Prostate gland (tissue), 2 donors: ENCODE measurements around the gene UBTD2. TPM values are rescaled to one million over a fixed set of nuclear protein-coding genes. Genes with fewer than 3 reads are reported as not detected.

Source experiments
- DNase-seq: peaks from one replicate; pipeline ENCODE4 v3.0.0-alpha.2; 2019; ENCODE audit warnings: low spot score
- H3K27ac ChIP-seq, 2 donors: fragments of 200-600 bp; sonication (generic); 2 replicates each; pipeline ENCODE4 v1.5.1; 2017 to 2019
- H3K27me3 ChIP-seq: fragments of 200-600 bp; sonication (generic); replicated peaks from 2 replicates; pipeline ENCODE4 v1.5.1; 2019; ENCODE audit not compliant: insufficient read depth
- H3K36me3 ChIP-seq, 2 donors: fragments of 200-600 bp; sonication (generic); 1 replicate in 1 of 2; 2 replicates in 1 of 2; pipeline versions ENCODE4 v1.5.1 to v1.8.1; 2017 to 2019
- H3K4me1 ChIP-seq: fragments of 200-600 bp; sonication (generic); replicated peaks from 2 replicates; pipeline ENCODE4 v1.5.1; 2019
- H3K4me3 ChIP-seq, 2 donors: fragments of 200-600 bp; sonication (generic); 2 replicates each; pipeline ENCODE4 v1.5.1; 2017 to 2019
- H3K9me3 ChIP-seq: fragments of 200-600 bp; sonication (generic); 2 replicates; pipeline ENCODE4 v1.5.1; 2017
- CTCF ChIP-seq, 4 experiments: fragments of 200-600 bp in 2 of 4; fragments of 450-650 bp in 2 of 4; sonication (generic) in 2 of 4; IDR thresholded peaks; 1 replicate in 3 of 4; 2 replicates in 1 of 4; pipeline ENCODE4 v1.5.1; 2016 to 2019; ENCODE audit warnings: antibody characterized with exemption in 4 of 4, mild to moderate bottlenecking in 2 of 4, moderate library complexity in 2 of 4
- POLR2A ChIP-seq: fragments of 450-650 bp; IDR thresholded peaks from one replicate; pipeline ENCODE4 v1.6.1; 2016; ENCODE audit warnings: antibody characterized with exemption, mild to moderate bottlenecking
- POLR2AphosphoS5 ChIP-seq: sonication (generic); formaldehyde crosslinking; IDR thresholded peaks from one replicate; pipeline ENCODE4 v1.6.1; 2017; ENCODE audit warnings: antibody characterized with exemption
- WGBS: methylation state at CpG from one replicate; pipeline ENCODE4 v1.1.5; 2018; 5-methylcytosine and 5-hydroxymethylcytosine counted together
- intact Hi-C: fragments of 100-400 bp; cut with DNase I; formaldehyde crosslinking; loops from one replicate; pipeline ENCODE4 v1.14.2; 2022
- total RNA-seq, 2 donors: library from RNA; depleted of rRNA; stranded (reverse); fragments of >200 nt; gene quantifications; one replicate each; pipeline ENCODE4 v1.1.0, GENCODE V29; 2016

The UBTD2 gene
- total RNA-seq, 2 donors from 2014 or later = 14.3 to 28.2 TPM

GRCh38 chr5:172189693-172190296 is 93.8 kb downstream of the UBTD2 start:
- intact Hi-C loops = loop anchor here (5.0 kb wide), 3 partner anchors 93 to 277 kb away; partner anchors contain the start of gene UBTD2
- DNase-seq = no peak
- Histone ChIP-seq H3K27me3 (no peaks in the 10 kb centered on the region), H3K4me1 (no peaks in the 10 kb centered on the region), H3K27ac (no peak overlapping the region), H3K4me3 (no peak overlapping the region), H3K36me3 (no peaks in the 10 kb centered on the region), H3K9me3 (no peaks in the 10 kb centered on the region)
- 77% methylated on average over 3 of the region's 3 CpGs for WGBS
- TF ChIP-seq CTCF (IDR thresholded peaks at IDR 0.05) (no peak), POLR2A (no peak), POLR2AphosphoS5 (no peak)

DNA sequence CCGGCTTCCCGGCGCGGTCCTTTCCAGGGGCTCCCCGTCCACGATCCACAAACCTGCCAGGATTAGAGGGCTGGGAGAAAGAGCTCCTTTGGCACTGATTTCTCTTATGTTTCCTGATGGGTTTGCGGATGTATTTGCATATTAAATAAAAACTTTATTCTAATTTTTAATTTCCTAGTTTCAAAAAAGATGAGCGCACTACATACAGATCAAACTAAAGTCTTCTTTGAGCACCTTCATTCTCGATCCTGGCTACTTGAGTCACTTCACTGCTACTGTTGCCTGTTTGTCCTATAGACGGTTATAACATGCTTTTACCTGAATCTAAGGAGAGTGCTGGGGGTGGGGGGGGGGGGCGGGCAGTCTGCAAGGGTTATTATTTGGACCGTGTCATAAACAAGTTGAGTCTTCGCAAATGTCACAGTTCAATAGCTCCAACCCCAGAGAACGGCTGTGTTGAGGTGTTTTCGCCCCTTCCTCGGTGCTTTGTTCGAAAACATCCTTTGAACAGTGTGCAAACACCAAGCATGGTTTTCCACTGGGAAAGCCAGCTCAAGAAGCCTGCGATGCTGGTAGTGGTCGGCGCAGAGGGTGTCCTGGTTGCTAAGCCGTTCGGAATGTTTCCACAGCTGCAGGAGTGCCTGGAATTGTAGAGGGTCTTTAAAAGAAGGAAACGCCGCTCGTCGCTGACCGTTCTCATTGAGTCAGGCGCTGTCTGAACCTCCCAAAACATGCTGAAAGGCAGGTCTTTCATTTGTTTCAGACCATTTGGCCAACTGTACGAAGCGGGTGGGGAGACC is 94.5 kb downstream of the UBTD2 start:
- H3K9me3 ChIP-seq = no peaks in the 10 kb centered on the region
- no peaks in the 10 kb centered on the region for H3K36me3 ChIP-seq
- no peaks in the 10 kb centered on the region for H3K4me1 ChIP-seq
- peak overlapping the region in 1 of 2 donors; percentile 73 for H3K27ac ChIP-seq
- H3K27me3 ChIP-seq = no peaks in the 10 kb centered on the region
- no peak for TF ChIP-seq POLR2A
- no peak for TF ChIP-seq CTCF (IDR thresholded peaks at IDR 0.05)
- no peak for TF ChIP-seq POLR2AphosphoS5
- H3K4me3 ChIP-seq = peak overlapping the region; percentile 70 to 86
- no peak for DNase-seq
- intact Hi-C loops = loop anchor here (5.0 kb wide), 3 partner anchors 93 to 277 kb away; partner anchors contain the start of gene UBTD2
- 45% methylated on average over 30 of the region's 30 CpGs for WGBS

DNA sequence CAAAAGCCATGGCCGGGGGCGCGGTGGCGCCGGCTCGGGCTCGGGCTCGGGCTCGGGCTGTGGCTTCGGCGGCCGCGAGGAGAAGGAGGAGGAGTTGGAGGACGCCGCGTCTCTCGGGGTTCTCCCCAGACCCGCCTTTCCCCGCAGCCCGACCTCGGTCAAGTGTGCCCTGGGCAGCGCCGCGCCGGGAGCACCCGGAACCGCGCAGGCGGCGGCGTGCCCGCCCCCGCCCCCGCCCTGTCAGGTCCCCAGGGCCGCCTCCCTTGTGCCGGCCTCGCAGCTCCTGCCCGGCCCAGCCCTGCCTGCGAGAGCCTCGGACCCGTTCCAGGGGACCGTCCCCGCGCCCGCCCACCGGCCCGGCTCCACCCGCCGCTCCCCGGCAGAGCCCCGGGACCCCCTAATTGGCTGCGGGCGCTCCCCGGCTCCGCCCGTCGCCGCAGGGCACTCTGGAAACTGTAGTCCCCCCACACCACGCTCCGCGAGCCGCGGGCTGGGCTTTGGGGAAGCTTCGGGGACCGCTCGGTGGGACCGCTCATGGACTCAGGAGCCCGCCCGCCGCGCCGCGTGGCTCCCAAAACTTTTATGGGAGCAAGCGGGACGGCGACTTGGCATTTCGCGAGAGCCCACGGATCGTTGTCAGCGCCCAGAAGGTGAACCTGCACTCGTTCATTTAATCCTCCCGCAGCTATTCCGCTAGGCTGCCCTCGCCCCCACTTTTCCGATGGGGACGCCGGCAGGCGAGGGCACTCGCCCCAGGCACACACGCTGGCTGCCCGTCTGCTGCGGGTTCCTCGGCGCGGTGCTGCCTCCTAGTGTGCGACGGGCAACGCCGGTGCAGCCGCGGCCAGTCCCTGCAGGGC is 95.3 kb downstream of the UBTD2 start, which contains the start of gene STK10:
Gene STK10, minus strand, starts transcription at position 192 of the 860 bp plus-strand sequence. Its CDS starts 182 bp downstream, at position 10.
- intact Hi-C loops = loop anchor here (5.0 kb wide), 3 partner anchors 94 to 276 kb away; partner anchors contain the start of gene UBTD2
- under 1% methylated on average over 64 of the region's 102 CpGs for WGBS
- peak within 1 kb of the TSS; percentile 73 to 84 for H3K27ac ChIP-seq
- DNase-seq = peak; percentile 87
- H3K4me3 ChIP-seq = peak within 1 kb of the TSS; percentile 70 to 86
- H3K36me3 ChIP-seq = no peaks in the 10 kb centered on the region
- H3K4me1 ChIP-seq = no peaks in the 10 kb centered on the region
- H3K9me3 ChIP-seq = no peaks in the 10 kb centered on the region
- TF ChIP-seq CTCF (IDR thresholded peaks at IDR 0.05) (peak; percentile 48 to 93 (median 79)), POLR2A (peak; percentile 61), POLR2AphosphoS5 (peak; percentile 28)
- no peaks in the 10 kb centered on the region for H3K27me3 ChIP-seq

GRCh38 chr5:172187118-172188032 is 96.2 kb downstream of the UBTD2 start:
- TF ChIP-seq CTCF (IDR thresholded peaks at IDR 0.05) (no peak), POLR2AphosphoS5 (no peak)
- Histone ChIP-seq H3K27ac (peak overlapping the region; percentile 73 to 84), H3K36me3 (no peaks in the 10 kb centered on the region), H3K9me3 (no peaks in the 10 kb centered on the region), H3K4me1 (no peaks in the 10 kb centered on the region), H3K4me3 (peak overlapping the region; percentile 70 to 86), H3K27me3 (no peaks in the 10 kb centered on the region)
- intact Hi-C loops = loop anchor here (1.0 to 5.0 kb wide), 4 partner anchors 80 to 275 kb away; partner anchors contain the start of gene UBTD2
- WGBS = under 1% methylated on average over 56 of the region's 66 CpGs
- DNase-seq = peak; percentile 19
